NCI-H82 treated with DMSO at 0.1 percent for 48 hours (cell line): ENCODE data around the gene PTPRS.
"Not testable (repeated sequence)": the region's sequence is repeated elsewhere in the genome, so short reads cannot be mapped to it uniquely, and the experiment has no call there.

Source experiments
- DNase-seq: peaks from one replicate; lab custom pipeline; 2025; ENCODE audit not compliant: unreplicated experiment; lab: John Stamatoyannopoulos, UW

Gene PTPRS

GRCh38 chr19:5334366-5334739, 6.3 kb downstream of the PTPRS start:
- no peak for DNase-seq

GRCh38 chr19:5333581-5334365, 6.8 kb downstream of the PTPRS start:
- no peak for DNase-seq

DNA sequence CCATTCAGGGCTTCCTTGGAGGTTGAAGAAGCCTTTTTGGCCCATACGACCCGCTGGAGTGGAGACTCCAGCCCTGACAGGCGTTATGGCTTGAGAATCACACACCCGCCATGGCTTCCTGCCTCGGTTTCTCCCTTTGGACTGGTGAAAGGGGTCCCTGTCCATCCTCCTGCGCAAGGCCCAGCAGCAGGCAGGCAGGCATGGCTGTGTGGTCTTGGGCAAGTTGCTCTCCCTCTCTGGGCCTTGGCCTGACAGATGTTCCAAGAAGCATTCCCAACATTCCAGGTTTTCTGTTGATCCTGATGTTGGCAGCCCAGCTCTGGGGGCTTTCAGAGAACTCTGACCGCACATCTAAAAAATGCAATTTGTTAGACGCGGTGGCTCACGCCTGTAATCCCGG, 8.1 kb downstream of the PTPRS start:
- DNase-seq = no peak

GRCh38 chr19:5331790-5332189, 8.8 kb downstream of the PTPRS start:
- no peak for DNase-seq

- no peak for DNase-seq
Measured at GRCh38 chr19:5330307-5330720, 10.3 kb downstream of the PTPRS start.

GRCh38 chr19:5329141-5329540, 11.5 kb downstream of the PTPRS start:
- DNase-seq = no peak

GRCh38 chr19:5328407-5328806, 12.2 kb downstream of the PTPRS start:
- not testable (repeated sequence) for DNase-seq

DNA sequence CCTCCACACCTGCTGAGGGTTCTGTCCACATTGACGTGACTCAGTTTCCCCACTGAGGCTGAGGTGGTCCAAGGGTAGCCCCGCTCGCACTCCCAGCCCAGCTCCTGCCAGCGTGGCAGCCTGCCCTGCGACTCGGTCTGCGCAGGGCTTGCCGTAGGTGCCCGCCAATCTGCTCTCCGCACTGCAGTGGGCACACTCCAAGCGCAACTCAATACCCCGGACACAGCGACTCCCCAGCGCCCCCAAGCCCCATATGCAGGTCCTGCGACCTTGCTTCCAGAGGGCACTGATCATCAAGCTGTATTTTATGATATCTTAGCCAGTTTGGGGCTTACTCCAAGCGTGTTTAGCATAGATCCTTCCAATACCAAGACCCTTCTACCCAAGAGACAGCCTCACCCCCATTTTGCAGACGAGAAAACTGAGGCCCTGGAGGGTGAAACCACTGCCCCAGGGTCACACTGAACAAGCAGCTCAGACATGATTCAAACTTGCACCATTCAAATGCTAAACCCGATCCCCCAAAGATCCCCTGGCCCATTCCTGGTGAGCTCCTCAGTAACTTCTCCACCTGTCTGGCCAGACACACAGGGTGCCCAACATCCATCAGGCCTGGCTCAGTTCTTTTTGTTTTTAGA, 13.5 kb downstream of the PTPRS start:
- DNase-seq = no peak

DNA sequence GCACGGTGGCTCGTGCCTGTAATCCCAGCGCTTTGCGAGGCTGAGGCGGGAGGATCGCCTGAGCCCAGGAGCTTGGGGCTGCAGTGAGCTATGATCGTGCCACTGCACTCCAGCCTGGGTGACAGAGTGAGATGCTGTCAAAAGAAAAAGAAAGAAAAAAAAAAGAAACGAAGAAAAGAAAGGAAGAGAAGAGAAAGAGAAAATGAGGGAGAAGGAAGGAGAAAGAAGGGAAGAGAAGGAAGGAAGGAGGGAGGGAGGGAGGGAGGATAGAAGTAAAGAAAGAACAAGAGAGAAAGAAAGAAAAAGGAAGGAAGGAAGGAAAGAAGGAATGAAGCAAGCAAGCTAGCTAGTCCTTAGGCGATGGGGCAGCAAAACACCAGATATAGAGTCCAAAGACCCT, 14.1 kb downstream of the PTPRS start:
- no peak for DNase-seq

GRCh38 chr19:5324947-5325346, 15.7 kb downstream of the PTPRS start:
- DNase-seq = no peak

DNA sequence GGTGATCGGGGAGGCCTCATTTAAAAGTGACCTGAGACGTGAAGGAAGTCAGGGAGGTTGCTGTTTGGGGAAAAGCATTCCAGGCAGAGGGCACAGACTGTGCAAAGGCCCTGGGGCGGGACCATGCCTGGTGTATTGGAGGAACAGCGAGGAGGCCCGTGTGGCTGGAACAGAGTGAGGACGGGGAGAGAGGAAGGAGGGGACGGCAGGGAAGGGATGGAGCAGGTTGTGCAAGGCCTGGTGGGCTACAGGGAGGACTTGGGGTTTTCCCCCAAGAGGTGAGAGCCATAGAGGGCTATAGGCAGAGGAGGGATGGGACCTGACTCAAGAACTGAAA, 17.2 kb downstream of the PTPRS start:
- DNase-seq = no peak

DNA sequence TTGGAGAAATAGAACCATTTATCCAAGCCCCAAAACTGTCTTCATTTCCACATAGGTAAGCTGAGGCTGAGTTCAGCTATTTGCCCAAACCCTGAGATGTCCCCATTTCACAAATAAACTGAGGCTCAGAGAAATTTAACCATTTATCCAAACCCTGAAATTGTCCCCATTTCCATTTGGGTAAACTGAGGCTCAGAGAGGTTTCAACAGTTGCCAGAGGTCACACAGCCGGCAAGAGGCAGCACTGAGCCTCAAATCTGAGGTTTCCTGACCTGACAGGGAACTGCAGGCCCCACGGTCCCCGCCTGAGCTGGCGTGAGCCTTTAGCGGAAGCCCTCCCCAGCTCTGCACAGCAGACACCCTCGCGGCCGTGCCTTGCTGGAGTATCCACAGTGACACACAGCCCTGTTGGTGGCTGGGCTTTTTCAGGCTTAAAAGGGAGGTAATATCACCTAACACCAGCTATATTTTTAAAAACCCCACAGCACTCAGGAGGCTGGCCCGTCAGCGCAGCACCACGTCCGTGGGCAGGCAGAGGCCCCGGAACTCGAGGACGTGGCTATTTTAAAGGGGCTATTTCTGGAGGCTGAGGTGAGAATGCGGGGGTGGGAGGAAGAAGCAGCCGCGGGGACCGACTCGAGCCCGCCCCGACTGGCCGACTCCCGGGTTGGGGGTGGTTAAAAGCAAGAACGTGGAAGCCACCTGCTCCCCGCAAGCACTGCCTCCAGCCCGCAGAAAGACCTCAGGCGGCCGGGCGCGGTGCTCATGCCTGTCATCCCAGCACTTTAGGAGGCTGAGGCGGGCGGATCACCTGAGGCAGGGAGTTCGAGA, 18.5 kb downstream of the PTPRS start:
- DNase-seq = no peak

DNA sequence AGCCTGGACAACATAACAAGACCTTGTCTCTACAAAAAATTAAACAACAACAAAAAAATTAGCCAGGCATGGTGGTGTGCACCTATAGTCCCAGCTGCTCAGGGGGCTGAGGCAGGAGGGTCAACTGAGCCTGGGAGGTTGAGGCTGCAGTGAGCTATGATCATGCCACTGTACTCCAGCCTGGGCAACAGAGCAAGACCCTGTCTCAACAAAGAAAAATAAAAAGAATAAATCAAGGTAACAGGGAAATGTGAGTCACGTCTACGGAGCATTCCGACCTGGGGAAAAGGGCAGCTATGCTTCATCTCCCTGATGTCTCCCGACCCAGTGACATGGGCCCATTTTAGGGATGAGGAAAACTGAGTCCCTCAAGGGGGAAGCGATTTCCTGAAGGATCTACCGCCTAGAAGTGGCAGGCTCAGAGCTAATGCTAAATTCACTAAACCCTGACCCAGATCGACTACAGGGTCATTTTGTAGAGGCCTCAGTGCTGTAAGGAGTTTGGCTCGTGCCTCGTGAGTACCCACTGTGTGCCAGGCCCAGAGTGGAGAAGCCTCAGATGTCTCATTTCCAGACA, 19.5 kb downstream of the PTPRS start:
- no peak for DNase-seq

- DNase-seq = no peak
Measured at GRCh38 chr19:5319516-5319915, 21.1 kb downstream of the PTPRS start.

- DNase-seq = no peak
Measured at GRCh38 chr19:5318306-5318705, 22.3 kb downstream of the PTPRS start.

DNA sequence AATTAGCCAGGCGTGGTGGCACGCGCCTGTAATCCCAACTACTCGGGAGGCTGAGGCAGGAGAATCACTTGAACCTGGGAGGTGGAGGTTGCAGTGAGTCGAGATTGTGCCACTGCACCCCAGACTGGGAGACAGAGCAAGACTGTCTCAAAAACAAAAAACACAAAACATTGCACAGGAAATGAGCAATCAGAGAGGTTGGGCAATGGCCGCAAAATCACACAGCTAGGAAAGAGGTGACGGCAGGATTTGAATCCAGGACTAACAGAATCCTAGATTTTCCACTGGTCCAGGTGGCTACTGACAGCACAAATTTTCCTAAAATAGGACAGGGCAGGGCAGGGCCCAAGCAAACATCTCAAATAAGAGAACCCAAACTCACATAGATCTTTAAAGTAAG, 23.3 kb downstream of the PTPRS start:
- no peak for DNase-seq

GRCh38 chr19:5316138-5316537, 24.5 kb downstream of the PTPRS start:
- DNase-seq = no peak

GRCh38 chr19:5314907-5315298, 25.7 kb downstream of the PTPRS start:
- no peak for DNase-seq

DNA sequence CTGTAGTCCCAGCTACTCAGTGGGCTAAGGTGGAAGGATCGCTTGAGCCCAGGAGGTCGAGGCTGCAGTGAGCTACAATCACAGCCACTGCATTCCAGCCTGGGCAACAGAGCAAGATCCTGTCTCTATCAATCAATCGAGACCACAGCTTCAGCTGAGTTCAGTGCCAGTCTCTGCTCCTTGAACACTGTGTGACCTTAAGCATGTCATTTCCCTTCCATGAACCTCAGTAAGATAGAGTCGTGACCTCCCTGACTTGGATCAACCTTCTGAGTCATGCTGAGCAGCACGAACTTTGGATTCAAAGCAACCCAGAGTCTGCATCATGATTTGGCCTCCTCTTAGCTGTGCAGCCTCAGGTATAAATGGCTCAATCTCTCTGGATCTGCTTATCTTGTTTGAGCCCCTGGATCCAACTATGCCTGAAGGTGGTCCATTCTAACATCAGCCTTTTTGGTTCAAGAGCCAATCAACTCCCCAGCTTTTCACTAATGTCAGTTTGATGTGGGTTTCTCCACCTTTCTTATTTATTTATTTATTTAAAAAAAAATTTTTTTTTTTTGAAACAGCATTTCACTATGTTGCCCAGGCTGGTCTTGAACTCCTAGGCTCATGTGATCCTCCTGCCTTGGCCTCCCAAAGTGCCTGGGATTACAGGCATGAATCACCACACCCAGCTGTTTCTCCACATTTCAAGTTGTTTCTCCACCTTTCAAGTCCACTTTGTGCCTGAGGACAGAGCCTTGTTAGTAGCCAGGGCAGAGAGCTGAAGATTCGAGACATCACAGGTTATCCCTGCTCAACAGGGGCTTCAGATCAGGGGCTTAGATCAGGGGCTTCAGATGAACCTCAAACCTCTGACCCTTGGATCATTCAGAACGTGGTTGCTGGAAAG, 26.4 kb downstream of the PTPRS start:
- DNase-seq = no peak

- DNase-seq = no peak
Measured at GRCh38 chr19:5313307-5313706, 27.3 kb downstream of the PTPRS start.

- DNase-seq = no peak
Measured at GRCh38 chr19:5312058-5312457, 28.6 kb downstream of the PTPRS start.
